HEK293T (cell line): ENCODE results near the gene RHBG.

ENCODE experiments used
- CTCF ChIA-PET: fragments of 350-600 bp; formaldehyde crosslinking; extraction: SDS; loops from one replicate; lab custom pipeline; 2021; ENCODE audit warnings: antibody characterized with exemption, inconsistent platforms; lab: Yijun Ruan, JAX
- POLR2A ChIA-PET: fragments of 350-600 bp; formaldehyde crosslinking; extraction: SDS; loops from one replicate; lab custom pipeline; 2020; ENCODE audit warnings: antibody characterized with exemption, inconsistent platforms; lab: Yijun Ruan, JAX
- DNase-seq: peaks from one replicate; pipeline ENCODE4 v3.0.0; 2012; ENCODE audit warnings: mixed read lengths; ENCODE audit errors: extremely low spot score
- ARNT ChIP-seq: fragments of 450-650 bp; IDR thresholded peaks from 2 replicates; pipeline ENCODE4 v1.6.1; 2017; ENCODE audit warnings: mild to moderate bottlenecking
- BHLHE40 ChIP-seq: fragments of 450-650 bp; IDR thresholded peaks from 2 replicates; pipeline ENCODE4 v1.6.1; 2016; ENCODE audit warnings: mild to moderate bottlenecking, moderate library complexity, borderline replicate concordance
- CTBP1 ChIP-seq: fragments of 450-650 bp; IDR thresholded peaks from 2 replicates; pipeline ENCODE4 v1.6.1; 2016; ENCODE audit warnings: borderline replicate concordance
- ELF4 ChIP-seq: fragments of 450-650 bp; IDR thresholded peaks from 2 replicates; pipeline ENCODE4 v1.6.1; 2017; ENCODE audit warnings: antibody characterized with exemption
- FOXA1 ChIP-seq: fragments of 450-650 bp; IDR thresholded peaks from 2 replicates; pipeline ENCODE4 v1.6.1; 2016; ENCODE audit warnings: mild to moderate bottlenecking
- FOXK2 ChIP-seq: fragments of 450-650 bp; IDR thresholded peaks from 2 replicates; pipeline ENCODE4 v1.6.1; 2016; ENCODE audit warnings: mild to moderate bottlenecking
- FOXM1 ChIP-seq: fragments of 450-650 bp; IDR thresholded peaks from 2 replicates; pipeline ENCODE4 v1.6.1; 2017; ENCODE audit warnings: mild to moderate bottlenecking, borderline replicate concordance
- HDGF ChIP-seq: fragments of 450-650 bp; IDR thresholded peaks from 2 replicates; pipeline ENCODE4 v1.6.1; 2017; ENCODE audit warnings: antibody characterized with exemption, borderline replicate concordance
- L3MBTL2 ChIP-seq: fragments of 450-650 bp; conservative IDR thresholded peaks from 2 replicates; pipeline ENCODE4 v1.6.1; 2016; ENCODE audit warnings: mild to moderate bottlenecking
- LEF1 ChIP-seq: fragments of 450-650 bp; IDR thresholded peaks from 2 replicates; pipeline ENCODE4 v1.6.1; 2017; ENCODE audit warnings: mild to moderate bottlenecking, borderline replicate concordance
- NFRKB ChIP-seq: fragments of 450-650 bp; IDR thresholded peaks from 2 replicates; pipeline ENCODE4 v1.6.1; 2016; ENCODE audit warnings: mild to moderate bottlenecking, moderate library complexity
- SP1 ChIP-seq: fragments of 450-650 bp; IDR thresholded peaks from 2 replicates; pipeline ENCODE4 v1.6.1; 2017
- SUZ12 ChIP-seq: fragments of 450-650 bp; IDR thresholded peaks from 2 replicates; pipeline ENCODE4 v1.6.1; 2016; ENCODE audit warnings: mild to moderate bottlenecking
- TARDBP ChIP-seq: fragments of 450-650 bp; IDR thresholded peaks from 2 replicates; pipeline ENCODE4 v1.6.1; 2016
- ZNF384 ChIP-seq: fragments of 450-650 bp; IDR thresholded peaks from 2 replicates; pipeline ENCODE4 v1.6.1; 2016
- TF ChIP-seq, protein P1 (sequence below): fragments of 450-650 bp; IDR thresholded peaks from 2 replicates; pipeline ENCODE4 v1.6.1; 2016

Gene RHBG

GRCh38 chr1:156386949-156387869 is 18.2 kb downstream of the RHBG start:
- POLR2A ChIA-PET, result interaction anchor here (1.1 kb wide), 1 partner anchor 59 kb away, joined by 5 read pairs; no protein-coding TSS in a partner anchor
- TF ChIP-seq CTBP1 (no peak), NFRKB (no peak), FOXM1 (no peak), SP1 (no peak), ZNF384 (no peak), LEF1 (no peak), FOXA1 (no peak), BHLHE40 (no peak), ELF4 (no peak), TARDBP (no peak), SUZ12 (no peak)
- TF ChIP-seq, protein P1, sequence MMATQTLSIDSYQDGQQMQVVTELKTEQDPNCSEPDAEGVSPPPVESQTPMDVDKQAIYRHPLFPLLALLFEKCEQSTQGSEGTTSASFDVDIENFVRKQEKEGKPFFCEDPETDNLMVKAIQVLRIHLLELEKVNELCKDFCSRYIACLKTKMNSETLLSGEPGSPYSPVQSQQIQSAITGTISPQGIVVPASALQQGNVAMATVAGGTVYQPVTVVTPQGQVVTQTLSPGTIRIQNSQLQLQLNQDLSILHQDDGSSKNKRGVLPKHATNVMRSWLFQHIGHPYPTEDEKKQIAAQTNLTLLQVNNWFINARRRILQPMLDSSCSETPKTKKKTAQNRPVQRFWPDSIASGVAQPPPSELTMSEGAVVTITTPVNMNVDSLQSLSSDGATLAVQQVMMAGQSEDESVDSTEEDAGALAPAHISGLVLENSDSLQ, result no peak
- no peak for DNase-seq
- CTCF ChIA-PET, result interaction anchor here (1.2 to 3.9 kb wide), 9 partner anchors 11 to 70 kb away, joined by 3 to 125 read pairs (median 9); no protein-coding TSS in a partner anchor

DNA sequence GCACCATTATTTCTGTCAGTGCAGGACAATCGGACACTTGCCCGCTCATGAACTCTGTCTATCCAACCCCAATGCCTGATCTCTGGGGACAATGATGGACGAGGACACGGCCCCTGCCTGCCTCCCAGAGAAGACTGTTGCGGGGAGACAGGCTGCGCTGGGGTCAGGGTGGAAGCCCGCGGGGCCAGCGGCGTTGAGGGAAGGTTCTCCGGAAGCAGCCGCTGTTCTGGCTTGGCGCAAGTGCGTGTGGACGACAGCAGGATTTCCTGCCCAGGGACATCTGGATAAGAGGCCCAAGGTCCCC is 18.8 kb downstream of the RHBG start:
- ChIA-PET POLR2A (no interaction called here), CTCF (interaction anchor here (3.9 kb wide), 1 partner anchor 58 kb away, joined by 125 read pairs; no protein-coding TSS in a partner anchor)
- TF ChIP-seq ARNT (no peak), HDGF (no peak), NFRKB (no peak), FOXK2 (no peak), LEF1 (no peak), BHLHE40 (no peak), FOXM1 (no peak), L3MBTL2 (no peak), TARDBP (no peak), ZNF384 (no peak), CTBP1 (no peak), SUZ12 (no peak), FOXA1 (no peak)
- TF ChIP-seq, protein P1, result no peak
- no peak for DNase-seq

DNA sequence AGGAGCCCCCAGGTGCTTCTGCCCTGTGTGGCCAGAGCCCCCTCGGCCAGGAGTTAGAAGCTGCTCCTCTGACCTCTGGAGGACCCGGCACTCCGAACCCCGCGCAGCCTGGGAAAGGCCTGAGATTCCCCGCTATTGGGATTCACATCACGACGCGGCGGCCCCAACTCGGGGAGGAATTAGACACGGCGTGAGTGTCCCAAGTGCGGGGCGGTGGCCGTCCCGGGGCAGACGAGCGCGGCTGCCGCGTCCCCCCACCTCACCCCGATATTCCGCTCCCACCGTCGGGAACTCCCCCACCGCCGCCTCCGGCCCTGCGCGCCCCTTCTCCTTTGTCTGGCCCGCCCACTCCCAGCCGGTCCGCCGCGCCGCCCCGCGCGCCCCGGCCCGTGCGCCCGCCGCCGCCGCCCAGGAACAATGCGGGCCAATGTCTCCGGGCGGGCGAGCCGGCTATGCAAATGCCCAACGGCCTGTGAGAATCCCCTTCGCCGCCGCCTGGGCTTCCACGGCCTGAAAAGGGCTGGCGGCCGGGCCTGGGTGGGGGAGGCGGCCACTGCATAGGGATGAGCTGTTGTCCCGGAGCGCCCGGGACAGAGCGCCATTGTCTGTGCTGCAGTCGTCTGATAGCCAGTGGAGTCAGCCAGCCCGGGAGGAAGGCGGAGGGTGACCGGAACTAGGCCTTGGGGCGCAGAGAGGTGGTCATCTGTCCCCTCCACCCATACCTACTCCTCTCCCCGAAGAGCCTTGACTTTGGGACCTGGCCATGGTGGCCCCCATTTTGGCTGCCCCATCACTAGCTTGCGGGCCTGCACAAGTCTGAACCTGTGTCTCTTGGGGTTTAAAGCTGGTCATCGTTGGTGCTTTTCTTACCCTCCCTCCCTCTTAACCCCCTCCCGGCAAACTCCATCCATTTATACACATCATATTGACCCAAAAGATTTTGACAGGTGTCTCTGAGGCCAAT is 19.4 kb downstream of the RHBG start:
- POLR2A ChIA-PET, result no interaction called here
- CTCF ChIA-PET, result interaction anchor here (0.7 to 2.9 kb wide), 2 partner anchors 13 to 58 kb away, joined by 3 to 10 read pairs; no protein-coding TSS in a partner anchor
- DNase-seq, result no peak
- TF ChIP-seq BHLHE40, result no peak
- TF ChIP-seq, protein P1, result no peak
- TF ChIP-seq ZNF384, result no peak
- TF ChIP-seq FOXK2, result no peak
- no peak for TF ChIP-seq ARNT
- no peak for TF ChIP-seq L3MBTL2
- TF ChIP-seq SUZ12, result no peak
- no peak for TF ChIP-seq LEF1
- no peak for TF ChIP-seq FOXA1
- TF ChIP-seq TARDBP, result no peak
- TF ChIP-seq CTBP1, result no peak
- no peak for TF ChIP-seq ELF4
- TF ChIP-seq NFRKB, result no peak
- no peak for TF ChIP-seq FOXM1
- no peak for TF ChIP-seq SP1
- TF ChIP-seq HDGF, result no peak

- POLR2A ChIA-PET, result no interaction called here
- DNase-seq, result no peak
- TF ChIP-seq FOXA1 (no peak), TARDBP (no peak), CTBP1 (no peak), SP1 (no peak), ARNT (no peak), FOXM1 (no peak), LEF1 (no peak)
- TF ChIP-seq, protein P1, result no peak
- CTCF ChIA-PET, result interaction anchor here (0.7 to 2.9 kb wide), 2 partner anchors 12 to 57 kb away, joined by 3 to 10 read pairs; no protein-coding TSS in a partner anchor
These were observed 20.3 kb downstream of the RHBG start for GRCh38 chr1:156389311-156389710.
